GM12892 (cell line): ENCODE data around the gene SP8.

Experiments
- POLR2A ChIP-seq: IDR thresholded peaks from 2 replicates; pipeline ENCODE4 v1.6.1; 2011; ENCODE audit warnings: low read depth, low read length, control low read depth
- POLR2AphosphoS5 ChIP-seq: IDR thresholded peaks from 2 replicates; pipeline ENCODE4 v1.6.1; 2011; ENCODE audit warnings: low read depth, low read length, control low read depth
- TAF1 ChIP-seq: IDR thresholded peaks from 2 replicates; pipeline ENCODE4 v1.6.1; 2011; ENCODE audit warnings: low read depth, mild to moderate bottlenecking, control low read depth, low read length, borderline replicate concordance

DNA sequence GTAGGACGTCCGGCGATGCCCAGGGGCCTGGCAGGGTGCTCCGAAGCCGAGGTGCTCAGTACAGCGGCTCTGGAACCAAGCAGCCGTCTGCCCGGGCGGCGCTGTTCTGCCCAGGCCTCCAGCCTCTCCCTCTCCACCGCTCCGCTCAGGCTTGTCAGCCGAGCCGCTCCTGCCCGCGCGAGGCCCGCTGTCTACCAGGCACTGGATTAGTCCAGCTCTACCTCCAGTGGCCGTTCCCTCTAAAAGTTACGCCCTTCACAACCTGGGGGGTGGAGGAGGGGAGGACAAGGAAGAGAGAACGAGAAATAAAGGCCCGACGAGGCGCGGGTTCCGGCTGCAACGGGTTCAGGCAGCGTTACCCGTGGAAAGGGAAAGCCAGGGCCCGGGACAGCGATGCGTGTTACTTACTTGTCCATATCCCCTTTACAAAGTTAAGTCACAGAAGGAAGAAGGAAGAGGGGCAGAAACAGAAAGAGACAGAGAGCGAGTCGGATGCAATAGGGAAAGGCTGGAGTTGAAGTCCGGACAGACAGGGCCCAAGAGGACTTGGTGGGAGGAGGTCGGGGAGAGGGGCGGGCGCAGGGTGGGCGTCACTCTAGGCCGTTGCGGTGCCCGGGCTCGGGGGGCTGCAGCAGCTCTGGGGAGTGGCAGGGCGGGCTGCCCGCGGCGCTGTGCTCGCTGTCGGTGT lies 2.8 kb downstream of the SP8 start:
- TF ChIP-seq TAF1 (no peak), POLR2AphosphoS5 (no peak), POLR2A (no peak)
